Cortex of kidney (tissue), 1 donor: Measurements from ENCODE around the gene SPATA16.
"Not testable (repeated sequence)": the region's sequence is repeated elsewhere in the genome, so short reads cannot be mapped to it uniquely, and the experiment has no call there.

Experiments used
- DNase-seq: peaks from one replicate; lab custom pipeline; 2025; lab: John Stamatoyannopoulos, UW

Gene SPATA16

DNA sequence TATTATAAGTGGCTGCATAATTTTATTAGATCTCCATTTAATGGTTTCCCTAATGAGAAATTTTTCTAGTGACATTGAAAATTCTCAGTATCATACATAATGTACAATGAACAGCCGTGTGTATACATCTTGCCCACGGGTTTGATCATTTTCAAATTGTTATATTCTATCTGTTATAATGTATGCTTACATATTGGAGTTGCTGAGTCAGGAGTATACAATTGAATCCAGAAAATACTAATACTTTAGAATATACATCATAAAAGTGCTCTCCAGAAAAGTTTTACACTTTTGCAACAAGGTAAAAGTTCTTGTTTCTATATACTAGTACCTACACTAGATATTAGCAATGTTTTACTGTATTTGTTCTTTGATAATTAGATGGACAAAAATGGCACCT, 82.8 kb downstream of the SPATA16 start:
- no peak for DNase-seq

DNA sequence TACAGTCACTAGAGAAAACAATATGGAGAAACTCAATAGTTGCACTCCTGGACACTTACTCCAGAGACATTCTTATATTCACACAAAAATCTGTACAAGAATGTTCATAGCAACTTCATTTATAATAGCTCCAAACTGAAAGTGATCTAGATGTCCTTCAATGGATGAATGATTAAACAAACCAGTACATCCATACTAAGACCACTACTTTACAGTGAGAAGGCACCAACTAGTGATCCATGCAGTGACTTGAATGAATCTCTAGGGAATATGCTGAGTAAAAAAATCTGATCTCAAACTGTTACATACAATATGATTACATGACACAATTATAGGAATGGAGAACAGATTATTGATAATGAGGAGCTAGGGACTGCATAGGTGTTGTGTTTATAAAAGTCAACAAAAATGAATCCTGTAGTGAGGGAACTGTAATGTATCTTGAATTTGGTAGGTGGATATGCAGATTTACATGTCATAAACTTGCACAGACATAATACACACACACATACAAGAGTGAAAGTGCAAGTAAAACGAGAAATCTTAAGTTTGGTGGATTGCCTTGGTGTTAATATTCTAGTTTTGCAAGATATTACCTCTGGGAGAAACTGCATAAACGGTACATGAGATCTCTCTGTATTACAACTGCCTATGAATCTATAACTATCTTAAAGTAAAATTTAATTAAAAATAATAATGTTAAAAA, 85.7 kb downstream of the SPATA16 start:
- DNase-seq, result no peak

DNA sequence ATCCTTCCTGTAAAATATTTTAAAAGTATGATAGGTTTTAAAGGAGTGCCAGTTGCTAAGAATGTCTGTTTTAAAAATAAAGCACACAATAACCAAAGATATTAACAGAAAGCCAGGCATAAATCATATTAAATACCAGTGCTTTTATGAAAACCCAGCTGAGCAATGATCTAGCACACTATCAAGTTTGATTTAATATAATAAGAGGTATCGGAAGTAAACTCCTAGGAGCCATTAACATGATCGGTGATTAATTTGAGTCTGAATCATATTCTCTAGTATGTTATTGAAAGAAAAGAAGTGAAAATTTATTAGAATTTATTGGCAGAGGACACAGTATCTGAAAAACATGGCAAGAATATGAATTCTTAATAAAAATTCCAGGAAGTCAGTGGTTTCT, 91.7 kb downstream of the SPATA16 start:
- no peak for DNase-seq

DNA sequence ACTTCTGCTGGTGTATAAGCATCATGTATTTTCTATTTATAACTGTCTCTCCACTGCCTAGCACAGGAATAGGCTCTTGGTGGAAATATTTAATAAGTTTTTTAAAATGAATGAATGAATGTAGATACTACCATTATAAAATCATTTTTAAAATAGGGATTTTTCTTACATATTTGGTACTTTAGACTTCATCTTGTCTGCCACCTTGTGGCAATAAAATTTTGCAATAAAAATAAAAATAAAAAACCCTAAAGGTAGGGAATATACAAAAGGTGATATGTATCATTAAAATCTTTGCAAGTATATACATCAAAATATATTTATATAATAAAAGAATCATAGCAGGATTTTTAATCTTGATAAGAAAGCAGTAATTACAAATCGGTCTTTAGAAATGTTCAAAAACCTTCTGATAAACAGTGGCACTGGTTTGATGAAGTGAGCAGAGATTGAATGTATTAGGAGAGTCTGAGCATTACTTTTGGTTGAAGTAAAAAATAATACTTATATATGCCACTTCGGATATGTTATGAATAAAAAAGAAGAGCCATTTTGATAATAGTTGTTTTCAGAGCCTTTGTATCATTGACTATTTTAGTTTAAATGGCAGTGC, 95.2 kb downstream of the SPATA16 start:
- no peak for DNase-seq

DNA sequence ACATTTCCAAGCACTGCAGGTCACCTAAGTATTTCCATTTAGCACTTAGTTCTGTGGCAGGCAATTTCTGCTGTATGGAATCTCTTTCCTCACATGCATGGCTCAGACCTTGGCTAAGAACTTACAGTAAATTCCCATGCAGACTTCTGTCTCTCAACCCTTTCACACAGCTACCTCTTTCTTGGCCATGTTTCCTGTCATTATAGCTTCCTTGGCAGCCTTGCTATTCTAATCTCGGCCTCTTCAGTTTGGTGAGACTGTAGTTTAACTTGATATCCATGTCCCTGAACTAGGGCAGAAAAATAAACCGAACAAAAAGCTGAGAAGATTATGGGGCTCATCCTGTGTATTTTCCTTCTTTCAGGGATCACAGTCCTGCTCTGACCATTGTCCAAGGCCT, 96.0 kb downstream of the SPATA16 start:
- DNase-seq, result no peak

DNA sequence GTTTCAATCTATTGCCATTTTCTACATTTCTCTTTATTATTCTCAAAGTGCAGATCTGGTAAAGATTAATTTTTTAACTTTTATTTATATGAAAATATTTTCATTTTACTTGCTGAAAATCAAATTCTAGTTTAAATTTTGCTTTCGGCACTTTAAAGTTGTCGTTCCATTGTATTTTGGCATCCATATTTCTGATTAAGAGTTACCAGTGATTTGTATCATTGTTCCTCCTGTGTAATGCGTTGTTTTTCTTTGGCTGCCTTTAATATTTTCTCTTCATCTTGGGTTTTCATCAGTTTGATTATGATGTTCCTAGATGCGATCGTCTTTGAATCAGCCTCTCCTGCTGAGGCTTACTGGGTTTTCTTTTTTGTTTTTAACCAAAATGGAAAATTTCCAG, 97.3 kb downstream of the SPATA16 start:
- DNase-seq, result no peak

DNA sequence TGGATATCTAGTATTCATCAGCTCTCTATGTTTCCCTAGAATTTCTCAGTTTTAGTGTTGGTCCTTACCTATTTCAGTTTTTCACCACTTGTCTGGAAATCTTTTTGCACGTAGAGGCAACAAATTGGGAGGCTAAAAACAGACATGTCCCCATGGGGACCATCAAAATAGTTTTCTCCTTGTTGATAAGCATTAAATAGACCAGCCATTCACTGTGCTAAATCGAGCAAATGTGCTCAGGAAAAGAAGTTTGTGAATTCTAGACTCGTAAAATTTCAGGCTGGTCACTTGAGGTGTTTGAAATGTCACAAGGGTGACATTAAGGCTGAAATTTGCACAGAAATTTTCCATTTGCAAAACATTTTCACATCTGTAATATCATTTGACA, 102.6 kb downstream of the SPATA16 start:
- no peak for DNase-seq

DNA sequence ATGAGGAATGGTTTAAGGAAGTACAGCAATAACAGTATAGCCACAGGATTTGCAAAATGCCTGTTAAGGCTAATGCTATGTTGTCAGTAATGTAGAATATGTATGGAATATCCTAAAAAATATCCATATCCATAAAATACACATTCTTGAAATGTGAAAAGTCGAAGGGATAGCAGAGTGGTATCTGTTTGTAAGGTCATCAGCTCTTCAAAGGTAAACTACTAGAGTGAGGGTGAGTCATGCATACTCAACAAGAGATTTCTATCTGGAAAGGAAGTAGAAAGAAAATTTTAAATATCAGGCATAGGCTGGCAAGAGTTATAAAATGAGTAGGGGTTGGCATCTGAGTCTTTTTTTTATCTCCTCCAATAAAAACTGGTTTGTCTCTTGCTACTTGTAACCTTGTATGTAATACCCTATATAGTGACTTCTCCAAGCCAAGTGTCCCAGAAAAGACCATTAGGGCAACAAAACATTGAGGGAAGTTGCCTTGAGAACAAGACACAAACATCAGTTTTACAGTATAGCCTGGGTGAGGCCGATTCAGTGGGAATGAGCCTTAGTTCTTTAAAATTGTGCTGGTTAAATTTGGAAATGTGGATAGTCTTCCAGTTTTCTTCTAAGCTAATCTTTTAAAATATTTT, 103.1 kb downstream of the SPATA16 start:
- DNase-seq, result no peak

DNA sequence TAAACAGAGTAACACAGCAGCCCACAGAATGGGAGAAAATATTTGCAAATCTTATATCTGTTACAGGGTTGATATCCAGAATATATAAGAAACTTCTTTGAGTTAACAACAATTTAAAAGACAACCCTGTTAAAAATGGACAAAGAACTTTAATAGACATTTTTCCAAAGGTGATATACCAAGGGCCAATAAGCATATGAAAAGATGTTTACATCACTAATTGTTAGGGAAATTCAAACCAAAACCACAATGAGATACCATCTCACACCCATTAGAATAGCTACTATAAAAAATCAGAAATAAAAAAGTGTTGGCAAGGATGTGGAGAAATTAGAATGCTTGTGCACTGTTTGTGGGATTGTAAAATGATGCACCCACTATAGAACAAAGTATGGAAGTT, 110.8 kb downstream of the SPATA16 start:
- DNase-seq, result no peak

DNA sequence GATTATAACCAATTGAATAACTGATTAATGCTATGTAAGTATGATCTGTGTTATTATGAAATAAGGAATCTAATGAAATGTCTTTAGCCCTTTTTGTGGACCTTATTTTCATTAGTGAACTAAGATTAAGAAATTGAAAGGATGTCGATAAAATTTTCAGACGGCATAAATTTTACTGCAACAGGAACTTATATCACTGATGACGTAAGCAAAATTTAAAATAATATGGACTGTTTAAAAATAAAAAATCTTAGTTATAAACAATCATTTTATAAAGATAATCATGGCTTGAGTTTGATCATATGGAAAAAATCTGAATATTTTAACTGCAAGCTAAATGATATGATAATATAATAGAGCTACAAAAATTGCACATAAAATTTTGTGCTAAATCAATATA, 112.7 kb downstream of the SPATA16 start:
- no peak for DNase-seq

DNA sequence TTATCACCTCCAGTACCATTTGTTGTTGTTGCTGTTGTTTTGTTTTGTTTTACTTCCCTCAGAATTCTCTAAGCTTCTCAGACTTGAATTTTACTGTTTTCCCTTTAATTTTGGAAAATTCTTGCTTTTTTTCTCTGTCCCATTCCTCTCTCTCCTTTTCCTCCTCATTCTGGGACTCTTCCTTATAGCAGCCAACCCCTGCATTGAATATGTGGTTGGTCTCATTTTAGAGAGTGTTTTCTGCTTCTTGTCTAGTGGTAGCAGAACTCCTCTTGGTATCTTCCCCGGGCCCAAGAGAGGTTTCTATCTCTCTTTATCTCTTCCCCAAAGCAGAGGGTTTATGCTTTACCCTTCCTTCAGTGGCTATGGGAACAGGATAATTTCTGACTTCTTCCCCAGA, 113.6 kb downstream of the SPATA16 start:
- DNase-seq, result no peak

DNA sequence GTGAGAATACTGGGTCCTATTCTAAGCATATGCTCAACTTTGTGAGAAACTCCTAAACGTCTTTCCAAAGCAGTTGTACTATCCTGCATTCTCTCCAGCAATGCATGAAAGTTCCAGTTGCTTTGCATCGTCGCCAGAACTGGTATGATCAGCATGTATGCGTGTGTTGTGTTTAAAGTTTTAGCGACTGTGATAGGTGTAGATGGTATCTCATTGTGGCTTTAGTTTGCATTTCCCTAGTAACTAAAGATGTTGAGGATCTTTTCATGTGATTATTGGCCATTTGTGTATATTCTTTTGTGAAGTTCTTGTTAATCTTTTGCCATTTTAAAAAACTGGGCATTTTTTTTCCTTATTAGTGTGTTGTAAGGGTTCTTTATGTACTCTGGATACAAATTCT, 115.1 kb downstream of the SPATA16 start:
- DNase-seq, result no peak

DNA sequence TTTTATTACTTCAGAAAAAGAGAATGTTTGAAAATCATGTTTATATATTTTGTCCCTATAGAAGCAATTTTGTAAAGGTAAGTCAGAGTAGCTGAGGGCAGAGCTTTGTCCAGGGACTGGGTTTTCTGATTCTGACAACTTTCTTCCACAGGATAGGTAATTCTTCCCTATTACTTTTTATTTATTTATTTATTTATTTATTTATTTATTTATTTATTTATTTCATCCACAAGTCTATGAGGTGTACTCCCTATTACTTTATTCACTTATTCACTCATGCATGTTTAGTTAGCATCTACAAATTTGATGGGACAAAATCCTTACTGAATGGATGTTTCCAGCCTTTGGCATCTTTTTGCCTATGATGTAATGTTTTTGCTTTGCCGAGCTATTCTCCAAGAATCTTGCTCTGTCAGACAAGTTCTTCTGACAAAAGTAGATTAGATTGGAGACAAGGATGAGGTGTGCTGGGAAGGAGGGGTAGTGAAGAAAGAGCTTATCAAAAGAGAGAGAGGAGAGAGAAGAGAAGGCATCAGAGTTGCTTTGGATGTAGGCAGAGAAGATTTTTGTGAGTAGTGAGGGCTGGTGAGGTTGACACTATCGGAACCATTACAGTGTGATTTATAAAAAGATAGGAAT, 119.4 kb downstream of the SPATA16 start:
- DNase-seq, result no peak

DNA sequence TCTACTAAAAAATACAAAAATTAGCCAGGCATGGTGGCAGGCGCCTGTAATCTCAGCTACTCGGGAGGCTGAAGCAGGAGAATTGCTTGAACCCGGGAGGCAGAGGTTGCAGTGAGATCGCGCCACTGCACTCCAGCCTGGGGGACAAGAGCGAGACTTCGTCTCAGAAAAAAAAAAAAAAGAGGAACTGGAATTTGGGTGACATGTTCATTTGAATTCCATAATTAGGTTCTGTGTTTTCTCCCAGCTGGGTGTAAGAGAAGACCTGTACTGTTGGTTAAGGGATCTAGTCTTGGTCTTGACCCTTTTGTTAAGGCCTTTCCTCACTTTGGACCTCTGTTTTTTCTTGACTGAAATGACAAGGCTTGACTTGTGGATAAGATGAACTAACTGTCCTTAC, 120.9 kb downstream of the SPATA16 start:
- not testable (repeated sequence) for DNase-seq

DNA sequence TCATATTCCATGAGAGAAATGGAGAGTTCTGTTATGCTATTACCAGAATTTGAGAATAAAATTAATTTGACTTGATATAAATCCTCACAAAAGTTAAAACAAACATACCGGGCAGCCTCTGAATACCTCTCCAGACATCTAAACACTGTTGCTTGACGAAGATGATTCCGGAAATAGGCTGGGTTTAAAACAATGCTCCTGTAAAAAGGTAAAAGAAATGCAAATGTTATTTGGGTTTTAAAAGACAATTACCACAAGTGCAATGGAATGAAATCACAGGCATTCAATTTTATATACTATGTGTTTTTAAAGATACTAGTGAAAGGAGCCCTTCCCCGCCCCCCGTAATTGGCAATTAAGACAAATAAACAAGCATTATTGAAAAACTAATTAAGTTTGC, 121.7 kb downstream of the SPATA16 start:
- no peak for DNase-seq

DNA sequence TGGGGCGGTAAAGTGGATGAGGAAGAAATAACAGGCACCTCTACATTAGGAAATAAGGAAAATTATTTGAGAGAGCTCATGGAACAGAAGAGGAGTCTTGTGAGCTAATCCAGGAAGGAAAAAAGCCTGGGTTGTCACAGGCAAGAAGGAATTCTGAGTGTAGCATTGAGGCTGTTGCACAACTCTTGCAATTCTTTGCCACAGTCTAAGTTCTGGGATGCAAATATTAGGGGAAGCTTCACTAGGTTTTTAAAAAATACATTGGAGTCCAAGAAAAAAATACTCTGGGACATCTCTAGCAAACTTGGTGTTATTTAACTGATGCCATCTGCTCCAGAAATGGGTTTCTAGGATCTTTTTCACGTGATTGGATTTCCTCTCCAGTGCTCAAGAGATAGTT, 122.3 kb downstream of the SPATA16 start:
- DNase-seq, result no peak

DNA sequence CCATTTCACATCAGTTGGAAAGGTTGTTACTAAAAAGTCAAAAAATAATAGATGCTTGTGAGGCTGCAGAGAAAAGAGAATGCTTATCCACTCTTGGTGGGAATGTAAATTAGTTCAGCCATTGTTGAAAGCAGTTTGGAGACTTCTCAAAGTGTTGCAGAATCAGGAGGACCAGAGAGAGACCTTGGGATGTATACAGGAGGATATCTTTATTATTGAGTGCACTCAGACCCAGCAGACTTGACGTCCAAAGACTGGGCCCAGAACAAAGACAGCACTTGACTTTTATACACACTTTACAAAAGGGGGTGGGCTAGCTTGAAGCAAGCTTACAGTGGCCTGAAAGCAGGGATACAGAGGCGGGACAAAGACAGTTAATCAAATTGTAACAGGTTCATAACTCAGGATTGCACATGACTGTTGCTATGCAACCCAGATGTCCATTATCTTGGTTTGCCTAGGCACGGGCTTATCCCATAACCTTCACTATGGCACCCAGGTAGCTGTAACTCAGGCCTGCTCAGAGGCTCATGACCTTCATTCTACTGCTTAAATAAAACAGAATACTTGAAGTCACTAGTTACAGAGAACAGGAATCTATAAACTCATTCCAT, 127.7 kb downstream of the SPATA16 start:
- DNase-seq, result no peak

DNA sequence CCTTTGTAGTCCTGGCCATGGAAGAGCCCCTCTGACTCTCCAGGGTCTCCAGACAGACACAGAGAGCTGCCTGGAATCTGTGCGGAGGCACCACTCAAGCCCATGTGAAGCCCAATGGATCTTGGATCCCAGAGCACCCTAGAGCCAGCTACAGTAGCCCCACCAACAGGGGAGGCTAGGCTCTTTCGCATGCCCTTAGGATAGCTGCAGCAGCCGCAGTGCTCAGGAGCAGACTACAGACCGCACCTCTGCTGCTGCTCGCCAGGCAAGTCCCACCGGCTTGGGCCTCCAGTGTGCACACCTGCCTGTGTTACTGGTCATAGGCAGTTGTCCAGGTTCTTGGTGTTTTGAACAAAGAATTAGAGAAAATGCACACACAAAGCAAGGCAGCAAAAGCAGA, 131.6 kb downstream of the SPATA16 start:
- DNase-seq, result no peak

DNA sequence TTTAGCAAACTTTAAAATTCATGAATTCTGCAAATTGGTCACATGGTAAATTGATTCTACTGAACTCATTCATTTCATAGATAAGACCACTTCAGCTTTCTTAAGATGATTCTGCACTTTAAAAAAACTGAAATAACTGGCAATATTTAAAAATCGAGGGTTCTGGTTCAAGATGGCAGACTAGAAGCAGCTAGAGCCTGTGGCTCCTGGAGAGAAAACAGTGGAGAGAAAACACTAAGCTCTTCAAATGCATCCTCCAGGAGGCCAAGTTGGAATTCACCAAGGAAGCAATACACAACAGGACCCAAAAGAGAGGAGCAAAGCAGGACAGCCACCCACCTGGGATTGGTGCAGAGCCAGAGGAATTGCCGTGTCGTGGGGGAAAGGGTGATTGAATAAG, 132.1 kb downstream of the SPATA16 start:
- DNase-seq, result no peak

DNA sequence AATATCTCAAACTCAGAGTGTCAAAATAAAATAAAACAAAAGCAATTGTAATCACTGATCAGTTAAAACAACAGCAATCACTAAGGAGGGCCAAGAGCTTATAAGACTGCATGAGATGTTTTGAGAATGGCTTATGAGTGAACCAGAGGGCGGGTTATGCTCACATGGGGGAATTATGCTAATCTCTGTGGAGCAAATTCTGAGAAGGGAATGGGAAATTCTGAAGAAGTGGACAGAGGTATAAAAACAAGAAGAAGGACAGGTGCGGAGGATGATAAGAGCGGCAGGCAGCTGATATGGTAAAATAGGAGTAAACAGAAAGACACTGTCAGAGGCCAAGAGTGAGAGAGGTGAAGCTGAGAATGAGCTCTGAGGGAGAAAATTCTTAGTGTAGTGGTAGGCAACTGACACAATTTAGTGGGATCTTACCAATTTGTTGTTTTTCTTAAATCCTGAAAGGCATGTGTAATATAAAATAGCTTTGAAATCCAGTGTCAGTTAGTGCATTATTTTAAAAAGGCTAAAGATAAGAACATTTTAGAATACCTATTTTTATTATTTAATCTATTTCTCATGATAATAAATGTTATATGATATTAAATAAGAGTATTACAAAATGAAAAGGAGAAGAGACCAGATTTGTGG, 133.8 kb downstream of the SPATA16 start:
- no peak for DNase-seq

DNA sequence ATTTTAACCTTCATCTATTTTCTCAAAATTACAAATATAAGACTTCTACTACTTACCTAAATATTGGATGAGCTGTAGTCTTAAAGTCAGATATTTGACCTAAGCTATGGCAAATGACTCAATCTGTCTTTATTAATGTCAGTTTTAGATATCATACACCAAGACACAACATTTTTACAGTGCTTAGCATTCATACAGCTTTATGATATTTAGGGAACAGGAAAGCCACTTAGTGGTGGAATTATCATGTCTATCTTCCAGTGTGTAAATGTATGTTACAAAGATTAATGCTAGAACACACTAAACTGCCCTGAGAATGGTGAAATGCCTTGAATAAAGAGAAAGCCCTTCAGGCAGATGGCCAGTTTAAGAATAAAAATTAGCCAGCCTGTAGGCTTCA, 135.0 kb downstream of the SPATA16 start:
- no peak for DNase-seq

DNA sequence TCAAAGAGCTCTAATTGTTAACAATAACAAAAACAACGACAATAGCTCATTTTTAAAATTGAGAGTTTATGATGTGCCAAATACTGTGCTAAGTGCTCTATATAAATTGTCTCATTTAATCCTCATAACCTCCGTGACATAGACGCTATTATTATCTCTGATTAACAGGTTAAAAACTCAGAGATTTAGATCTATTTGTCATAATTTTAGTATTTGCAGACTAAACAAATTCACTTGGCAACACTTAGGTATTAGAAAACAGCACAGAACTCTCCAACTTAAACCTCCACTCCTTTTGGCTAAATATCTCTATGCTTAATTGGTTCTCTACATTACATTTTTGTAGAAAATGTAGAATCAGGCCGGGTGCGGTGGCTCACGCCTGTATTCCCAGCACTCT, 136.4 kb downstream of the SPATA16 start:
- no peak for DNase-seq
